HG03565 (cell line): ENCODE results near the gene FGF2.
"Not testable (repeated sequence)": the region's sequence is repeated elsewhere in the genome, so short reads cannot be mapped to it uniquely, and the experiment has no call there.

ENCODE experiments used
- ATAC-seq: cut with Tn5 transposase; IDR thresholded peaks from one replicate; pipeline ENCODE4 v1.9.1; 2021; ENCODE audit warnings: mild to moderate bottlenecking, moderate library complexity; ENCODE audit not compliant: unreplicated experiment

FGF2 gene

DNA sequence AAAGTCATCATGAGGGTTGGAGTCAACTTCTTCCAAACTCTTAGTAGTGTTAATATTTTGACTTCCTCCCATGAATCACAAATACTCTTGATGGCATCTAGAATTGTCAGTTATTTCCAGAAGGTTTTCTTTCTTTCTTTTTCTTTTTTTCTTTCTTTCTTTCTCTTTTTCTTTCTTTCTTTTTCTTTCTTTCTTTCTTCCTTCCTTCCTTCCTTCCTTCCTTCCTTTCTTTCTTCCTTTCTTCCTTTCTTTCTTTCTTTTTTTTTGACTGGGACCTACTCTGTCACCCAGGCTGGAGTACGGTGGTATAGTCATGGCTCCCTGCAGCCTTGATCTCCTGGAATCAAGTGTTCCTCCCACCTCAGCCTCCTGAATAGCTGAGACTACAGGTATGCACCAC is 17.8 kb downstream of the FGF2 start:
- ATAC-seq: not testable (repeated sequence)

GRCh38 chr4:122845066-122845465 is 18.4 kb downstream of the FGF2 start:
- ATAC-seq: no peak

DNA sequence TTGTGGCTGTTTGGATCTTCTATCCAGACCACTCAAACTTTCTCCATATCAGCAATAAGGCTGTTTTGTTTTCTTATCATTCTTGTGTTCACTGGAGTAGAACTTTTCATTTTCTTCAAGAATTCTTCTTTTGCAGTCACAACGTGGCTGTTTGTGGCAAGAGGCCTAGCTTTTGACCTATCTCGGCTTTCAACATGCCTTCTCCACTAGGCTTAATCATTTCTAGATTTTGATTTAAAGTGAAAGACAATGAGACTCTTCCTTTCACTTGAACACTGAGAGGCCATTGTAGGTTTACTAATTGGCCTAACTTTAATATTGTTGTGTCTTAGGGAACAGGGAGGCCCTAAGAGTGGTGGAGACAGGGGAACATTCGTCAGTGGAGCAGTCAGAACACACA is 19.1 kb downstream of the FGF2 start:
- no peak for ATAC-seq

GRCh38 chr4:122847931-122848330 is 21.3 kb downstream of the FGF2 start:
- ATAC-seq: no peak

DNA sequence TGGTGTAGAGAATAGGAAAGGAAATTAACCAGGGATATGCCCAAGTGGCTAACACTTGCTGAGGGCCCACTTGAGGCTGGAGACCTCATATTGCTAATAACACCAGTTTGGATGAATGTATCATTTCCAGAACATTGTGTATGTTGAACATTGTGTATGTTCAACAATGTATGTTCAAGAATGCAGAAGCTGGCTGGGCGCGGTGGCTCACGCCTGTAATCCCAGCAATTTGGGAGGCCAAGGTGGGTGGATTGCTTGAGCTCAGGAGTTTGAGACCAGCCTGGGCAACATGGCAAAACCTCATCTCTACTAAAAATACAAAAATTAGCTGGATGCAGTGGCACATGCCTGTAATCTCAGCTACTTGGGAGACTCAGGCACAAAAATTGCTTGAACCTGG is 23.2 kb downstream of the FGF2 start:
- ATAC-seq: not testable (repeated sequence)

- ATAC-seq: no peak
These were observed 24.9 kb downstream of the FGF2 start for GRCh38 chr4:122851568-122851967.

GRCh38 chr4:122854447-122855352 is 28.1 kb downstream of the FGF2 start:
- no peak for ATAC-seq

DNA sequence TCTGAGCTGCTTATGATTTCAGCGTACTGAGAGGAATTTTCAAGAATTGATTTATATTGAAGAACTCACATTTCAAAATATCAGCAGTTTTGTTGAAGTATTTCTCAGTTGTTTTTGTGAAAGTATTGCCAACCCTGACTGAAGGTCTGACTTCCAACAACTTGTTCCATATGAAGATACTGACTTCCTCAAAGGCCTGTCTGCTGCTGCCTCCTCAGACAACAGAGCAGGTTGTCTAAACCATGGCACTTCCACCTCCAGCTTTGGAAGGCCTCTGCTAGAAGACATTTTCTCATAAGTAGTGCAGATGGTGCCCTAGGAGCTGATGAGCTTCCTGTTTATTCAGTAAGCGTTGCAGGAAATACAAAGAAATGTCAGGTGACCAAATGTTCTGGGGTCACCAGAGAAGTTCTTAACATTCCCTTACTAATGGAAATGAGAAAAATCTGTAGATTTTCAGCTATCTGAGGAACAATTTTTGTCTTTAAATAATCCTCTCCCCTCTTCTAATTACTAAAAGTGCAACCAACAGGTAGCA is 28.8 kb downstream of the FGF2 start:
- no peak for ATAC-seq

DNA sequence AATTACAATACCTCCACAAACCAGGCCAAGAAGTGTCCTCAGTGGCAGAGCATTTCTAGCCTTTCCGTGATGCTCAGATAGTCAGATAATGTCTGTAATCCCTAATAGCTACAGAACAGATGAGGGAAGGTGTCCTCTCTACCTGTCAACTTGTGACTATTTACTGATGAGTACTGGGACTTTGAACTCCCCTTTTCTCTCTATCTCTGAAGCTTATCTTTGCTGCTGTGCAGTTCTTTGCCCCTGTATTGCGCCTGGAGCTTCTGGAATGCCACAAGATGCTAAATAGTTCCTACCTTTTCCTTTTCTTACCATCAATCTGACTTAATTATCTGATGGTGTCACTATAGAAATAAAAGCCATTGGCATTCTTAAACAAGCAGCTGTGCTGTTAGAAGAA is 30.5 kb downstream of the FGF2 start:
- no peak for ATAC-seq

GRCh38 chr4:122858705-122859104 is 32.1 kb downstream of the FGF2 start:
- ATAC-seq: no peak

GRCh38 chr4:122861172-122861943 is 34.7 kb downstream of the FGF2 start:
- ATAC-seq: no peak

DNA sequence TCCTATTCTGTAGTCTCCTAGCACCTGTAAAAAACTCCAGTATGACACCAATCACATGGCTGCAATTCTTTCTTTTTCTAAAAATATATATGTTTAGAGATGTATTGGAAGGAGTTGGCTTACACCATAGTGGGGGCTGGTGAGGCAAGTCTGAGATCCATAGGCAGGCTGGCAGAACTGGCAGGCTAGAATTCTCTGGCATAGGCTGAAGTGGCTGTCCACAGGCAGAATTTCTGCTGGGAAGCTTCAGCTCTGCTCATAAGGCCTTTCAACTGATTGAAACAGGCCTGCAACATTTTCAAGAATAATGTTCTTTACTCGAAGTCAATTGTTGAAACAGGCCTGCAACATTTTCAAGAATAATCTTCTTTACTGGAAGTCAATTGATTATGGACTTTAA is 37.0 kb downstream of the FGF2 start:
- ATAC-seq: no peak

DNA sequence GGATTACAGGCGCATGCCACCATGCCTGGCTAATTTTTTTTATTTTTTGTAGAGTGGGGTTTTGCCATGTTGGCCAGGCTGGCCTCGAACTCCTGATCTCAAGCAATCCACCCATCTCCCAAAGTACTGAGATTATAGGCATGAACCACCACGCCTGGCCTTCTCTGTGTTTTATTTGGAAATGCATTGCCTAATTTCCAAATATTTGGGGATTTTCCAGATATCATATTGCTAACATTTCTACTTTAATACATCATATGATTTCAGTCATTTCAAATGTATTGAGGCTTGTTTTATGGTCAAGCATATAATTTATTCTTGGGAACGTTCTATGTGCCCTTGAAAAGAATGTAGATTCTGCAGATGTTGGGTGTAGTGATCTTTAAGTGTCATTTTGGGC is 38.8 kb downstream of the FGF2 start:
- no peak for ATAC-seq

GRCh38 chr4:122868235-122868634 is 41.6 kb downstream of the FGF2 start:
- ATAC-seq: not testable (repeated sequence)

- ATAC-seq: no peak
These were observed 46.5 kb downstream of the FGF2 start for GRCh38 chr4:122873146-122873545.

DNA sequence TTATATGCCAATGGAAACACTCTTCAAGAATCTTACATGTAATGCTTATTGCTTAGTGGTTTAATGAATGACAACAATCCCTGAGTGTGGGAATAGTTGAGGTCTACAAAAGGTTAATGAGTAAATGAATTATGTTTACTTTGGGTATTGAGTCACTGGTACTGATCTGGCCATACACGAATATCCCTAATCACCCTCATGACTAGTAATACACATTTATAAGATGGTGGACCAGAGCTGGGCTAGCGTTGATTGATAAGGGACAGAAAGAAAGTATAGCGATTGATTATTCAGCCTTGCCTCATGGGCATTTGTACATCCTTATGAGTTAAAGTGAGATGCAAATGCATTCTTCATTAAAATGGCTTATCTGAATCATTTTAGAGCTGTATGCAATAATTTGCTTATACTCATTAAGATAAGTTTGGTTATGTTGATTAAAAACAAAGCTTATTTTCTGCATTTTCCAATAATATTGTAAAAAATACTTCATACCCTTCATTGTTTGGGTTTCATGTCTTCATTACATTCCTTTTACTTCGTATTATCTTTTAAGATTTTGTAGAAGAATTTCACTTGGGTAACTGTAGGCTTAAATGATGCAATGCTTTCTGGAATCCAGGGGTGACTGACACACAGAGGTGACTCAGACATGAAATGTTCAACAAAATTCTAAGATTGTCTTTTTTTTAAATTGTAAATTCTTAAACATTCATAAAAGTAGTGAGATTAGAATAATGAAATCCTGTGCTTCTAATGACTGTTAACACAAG is 47.4 kb downstream of the FGF2 start:
- ATAC-seq: no peak

- ATAC-seq: no peak
These were observed 49.3 kb downstream of the FGF2 start for GRCh38 chr4:122875949-122876348.

DNA sequence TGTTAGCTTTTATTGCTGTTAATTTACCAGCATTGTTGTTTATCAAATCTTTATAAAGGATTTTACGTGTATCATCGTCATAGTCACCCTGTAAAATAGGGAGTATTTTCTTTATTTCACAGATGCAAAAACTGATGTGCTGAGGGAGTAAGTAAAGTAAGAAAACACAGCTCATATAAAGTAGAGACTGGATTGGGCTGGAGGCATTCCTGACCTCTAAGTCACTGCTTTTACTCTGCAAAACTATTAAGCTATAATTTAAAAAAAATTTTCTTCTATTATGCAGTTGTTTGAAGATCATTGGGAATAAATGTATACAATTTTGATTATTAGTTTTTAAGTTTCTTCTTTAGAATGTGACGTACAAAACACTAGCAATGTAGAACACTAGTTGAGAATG is 49.8 kb downstream of the FGF2 start:
- no peak for ATAC-seq

DNA sequence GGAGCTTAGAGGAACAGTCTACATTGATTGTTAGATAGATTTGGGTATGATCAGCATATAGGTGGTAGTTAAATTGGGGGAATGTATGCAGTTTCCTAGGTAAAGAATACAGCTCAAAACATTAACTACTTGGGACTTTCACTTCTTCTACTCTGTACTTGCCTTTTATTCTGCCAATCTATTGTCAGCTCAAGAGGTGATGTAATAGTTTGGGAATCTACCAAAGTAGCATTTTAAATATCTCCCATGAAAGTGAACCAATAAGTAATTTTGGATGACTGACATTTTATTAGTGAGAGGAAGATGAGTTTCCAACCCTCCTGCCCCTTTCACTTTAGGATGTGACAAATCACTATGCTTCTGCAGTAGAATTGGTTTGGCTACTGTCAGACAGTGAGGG is 52.4 kb downstream of the FGF2 start:
- ATAC-seq: no peak

- no peak for ATAC-seq
These were observed 56.5 kb downstream of the FGF2 start for GRCh38 chr4:122882857-122883735.
